ENCODE results near the gene PVALEF.

Gene PVALEF

GRCh38 chr17:81198826-81199481 is 33.6 kb downstream of the PVALEF start:
- no peak for DNase-seq

GRCh38 chr17:81199482-81199830 is 34.1 kb downstream of the PVALEF start:
- no peak for DNase-seq

- no peak for DNase-seq
Observed at GRCh38 chr17:81200201-81200600, 34.9 kb downstream of the PVALEF start.

GRCh38 chr17:81200695-81201580 is 35.6 kb downstream of the PVALEF start:
- DNase-seq = no peak

- DNase-seq = no peak
Observed at GRCh38 chr17:81202318-81202717, 37.0 kb downstream of the PVALEF start.

GRCh38 chr17:81203136-81203535 is 37.8 kb downstream of the PVALEF start:
- DNase-seq = no peak

- no peak for DNase-seq
Observed at GRCh38 chr17:81204578-81204977, 39.3 kb downstream of the PVALEF start.

- DNase-seq = no peak
Observed at GRCh38 chr17:81206166-81206565, 40.9 kb downstream of the PVALEF start.

GRCh38 chr17:81206657-81207056 is 41.4 kb downstream of the PVALEF start:
- no peak for DNase-seq

- DNase-seq = no peak
Observed at GRCh38 chr17:81207610-81208581, 42.6 kb downstream of the PVALEF start.

GRCh38 chr17:81208651-81209050 is 43.3 kb downstream of the PVALEF start:
- no peak for DNase-seq

GRCh38 chr17:81209141-81209540 is 43.8 kb downstream of the PVALEF start:
- DNase-seq = no peak

GRCh38 chr17:81210466-81210865 is 45.2 kb downstream of the PVALEF start:
- DNase-seq = no peak

GRCh38 chr17:81210868-81211267 is 45.6 kb downstream of the PVALEF start:
- no peak for DNase-seq

- no peak for DNase-seq
Observed at GRCh38 chr17:81212365-81212764, 47.1 kb downstream of the PVALEF start.

- DNase-seq = no peak
Observed at GRCh38 chr17:81213978-81214377, 48.7 kb downstream of the PVALEF start.

- DNase-seq = no peak
Observed at GRCh38 chr17:81217491-81217890, 52.2 kb downstream of the PVALEF start.

GRCh38 chr17:81218459-81218858 is 53.2 kb downstream of the PVALEF start:
- DNase-seq = no peak

- no peak for DNase-seq
Observed at GRCh38 chr17:81218991-81219390, 53.7 kb downstream of the PVALEF start.

- DNase-seq = no peak
Observed at GRCh38 chr17:81219476-81220180, 54.3 kb downstream of the PVALEF start.

- DNase-seq = no peak
Observed at GRCh38 chr17:81221371-81221841, 56.1 kb downstream of the PVALEF start.

Data from effector CD4-positive, alpha-beta T cell (primary cell).